HCT116 (cell line): ENCODE measurements around the gene C6orf132. TPM values are rescaled to one million over a fixed set of nuclear protein-coding genes. Genes with fewer than 3 reads are reported as not detected.

ENCODE experiments used
- ATAC-seq: fragments of 200-7000 bp; cut with Tn5 transposase; 2 replicates; pipeline ENCODE4 v1.9.1; 2020; ENCODE audit warnings: mild to moderate bottlenecking, moderate library complexity
- BruUV-seq: library from RNA; stranded (reverse); fragments of 400-500 nt; replicated peaks from 2 replicates; lab custom pipeline; 2021; lab: Mats Ljungman, UMichigan
- CTCF ChIA-PET: fragments of 300-600 bp; sonication (Branson Sonifier 250); formaldehyde crosslinking; loops from one replicate; lab custom pipeline; 2021; ENCODE audit warnings: antibody characterized with exemption; lab: Charles Lee
- POLR2A ChIA-PET: fragments of 300-600, 350-600 bp; sonication (Branson Sonifier 250); formaldehyde crosslinking; loops from one replicate; lab custom pipeline; 2021; ENCODE audit warnings: antibody characterized with exemption; lab: Charles Lee
- RAD21 ChIA-PET, 2 experiments: fragments of 300-600 bp; sonication (Branson Sonifier 250); formaldehyde crosslinking; loops; one replicate each; lab custom pipeline; 2023; ENCODE audit warnings: low total read pairs in 2 of 2; ENCODE audit not compliant: uncharacterized antibody in 2 of 2, unreplicated experiment in 2 of 2, low non-redundant PET in 1 of 2; lab: Charles Lee
- DNase-seq: peaks from one replicate; pipeline ENCODE4 v3.0.0-alpha.2; 2010; ENCODE audit warnings: low read depth, low spot score
- H2AFZ ChIP-seq: fragments of 200-600 bp; shearing (Covaris generic), sonication (generic); 2 replicates; pipeline ENCODE4 v1.6.1; 2017; ENCODE audit warnings: low read depth, mixed run types, mixed read lengths, antibody characterized with exemption, low read length; ENCODE audit not compliant: poor library complexity, severe bottlenecking
- H3K27ac ChIP-seq: 2 replicates; pipeline ENCODE4 v1.5.1; 2012; ENCODE audit warnings: low read depth, low read length
- H3K27me3 ChIP-seq: fragments of 200-600 bp; sonication (generic); 2 replicates; pipeline ENCODE4 v1.6.1; 2016; ENCODE audit warnings: mixed run types, low read length, mixed read lengths; ENCODE audit not compliant: insufficient read depth
- H3K36me3 ChIP-seq, 2 experiments: fragments of 200-500 bp in 1 of 2; fragments of 200-600 bp in 1 of 2; sonication (Bioruptor generic) in 1 of 2; sonication (generic) in 1 of 2; 2 replicates each; pipeline versions ENCODE4 v1.5.1 to v1.6.1; 2014 to 2016; ENCODE audit warnings: low read length in 2 of 2, inconsistent platforms in 1 of 2, mixed read lengths in 1 of 2, mixed run types in 1 of 2; ENCODE audit not compliant: insufficient read depth in 2 of 2, control insufficient read depth in 1 of 2
- H3K4me1 ChIP-seq, 2 experiments: fragments of 200-600 bp in 1 of 2; sonication (generic) in 1 of 2; 2 replicates each; pipeline versions ENCODE4 v1.5.1 to v1.6.1; 2012 to 2017; ENCODE audit warnings: low read length in 2 of 2, inconsistent platforms in 1 of 2, mild to moderate bottlenecking in 1 of 2, mixed read lengths in 1 of 2, mixed run types in 1 of 2, moderate library complexity in 1 of 2; ENCODE audit not compliant: insufficient read depth in 2 of 2, control insufficient read depth in 1 of 2
- H3K4me2 ChIP-seq: fragments of 200-600 bp; sonication (generic); 2 replicates; pipeline ENCODE4 v1.6.1; 2017; ENCODE audit warnings: mixed run types, low read length, mixed read lengths
- H3K4me3 ChIP-seq, 2 experiments: fragments of 200-600 bp in 1 of 2; sonication (generic) in 1 of 2; replicated peaks in 1 of 2; 2 replicates each; pipeline ENCODE4 v1.5.1; 2011 to 2016; ENCODE audit warnings: low read length in 2 of 2, control low read depth in 1 of 2, low read depth in 1 of 2, mild to moderate bottlenecking in 1 of 2, mixed read lengths in 1 of 2, mixed run types in 1 of 2
- H3K79me2 ChIP-seq: fragments of 200-600 bp; sonication (generic); 2 replicates; pipeline ENCODE4 v1.6.1; 2017; ENCODE audit warnings: mild to moderate bottlenecking, mixed run types, low read length, moderate library complexity, mixed read lengths; ENCODE audit not compliant: insufficient read depth
- H3K9ac ChIP-seq: fragments of 200-600 bp; sonication (generic); 2 replicates; pipeline ENCODE4 v1.6.1; 2016; ENCODE audit warnings: low read length, mixed read lengths
- H3K9me2 ChIP-seq: fragments of 200-600 bp; sonication (generic), shearing (Covaris generic); 2 replicates; pipeline ENCODE4 v1.6.1; 2017; ENCODE audit warnings: mixed run types, mild to moderate bottlenecking, moderate library complexity; ENCODE audit not compliant: insufficient read depth
- H3K9me3 ChIP-seq, 2 experiments: fragments of 200-500 bp in 1 of 2; fragments of 200-600 bp in 1 of 2; sonication (Bioruptor generic) in 1 of 2; sonication (generic) in 1 of 2; 2 replicates each; pipeline ENCODE4 v1.6.1; 2014 to 2017; ENCODE audit warnings: low read length in 2 of 2, mixed read lengths in 2 of 2, inconsistent platforms in 1 of 2, low read depth in 1 of 2, mild to moderate bottlenecking in 1 of 2, mixed run types in 1 of 2, moderate library complexity in 1 of 2; ENCODE audit not compliant: control insufficient read depth in 1 of 2, insufficient read depth in 1 of 2
- H4K20me1 ChIP-seq: fragments of 200-600 bp; sonication (generic), shearing (Covaris generic); 2 replicates; pipeline ENCODE4 v1.6.1; 2017; ENCODE audit warnings: mixed run types, mild to moderate bottlenecking, moderate library complexity; ENCODE audit not compliant: insufficient read depth
- ATF3 ChIP-seq: IDR thresholded peaks from 2 replicates; pipeline ENCODE4 v1.6.1; 2012
- CBX3 ChIP-seq: IDR thresholded peaks from 2 replicates; pipeline ENCODE4 v1.6.1; 2012; ENCODE audit warnings: low read depth
- CEBPB ChIP-seq: IDR thresholded peaks from 2 replicates; pipeline ENCODE4 v1.6.1; 2012; ENCODE audit warnings: low read depth
- CTCF ChIP-seq, 3 experiments: fragments of 200-600 bp in 1 of 3; sonication (generic) in 1 of 3; IDR thresholded peaks in 2 of 3; conservative IDR thresholded peaks in 1 of 3; 2 replicates each; pipeline ENCODE4 v1.5.1; 2012 to 2017; ENCODE audit warnings: low read depth in 2 of 3, low read length in 2 of 3, antibody characterized with exemption in 1 of 3, borderline replicate concordance in 1 of 3, control low read depth in 1 of 3, mild to moderate bottlenecking in 1 of 3, mixed read lengths in 1 of 3, mixed run types in 1 of 3, moderate library complexity in 1 of 3; ENCODE audit not compliant: insufficient read depth in 1 of 3
- ELF1 ChIP-seq: IDR thresholded peaks from 2 replicates; pipeline ENCODE4 v1.6.1; 2012; ENCODE audit warnings: low read depth, borderline replicate concordance
- EZH2 ChIP-seq: fragments of 200-600 bp; sonication (generic); IDR thresholded peaks from 2 replicates; pipeline ENCODE4 v1.6.1; 2017; ENCODE audit warnings: antibody characterized with exemption, mixed run types
- EZH2phosphoT487 ChIP-seq: fragments of 200-600 bp; IDR thresholded peaks from 2 replicates; pipeline ENCODE4 v1.6.1; 2018; ENCODE audit warnings: antibody characterized with exemption, borderline replicate concordance
- FOSL1 ChIP-seq: IDR thresholded peaks from 2 replicates; pipeline ENCODE4 v1.6.1; 2012; ENCODE audit warnings: low read depth
- JUND ChIP-seq: IDR thresholded peaks from 2 replicates; pipeline ENCODE4 v1.6.1; 2012
- MAX ChIP-seq: IDR thresholded peaks from 2 replicates; pipeline ENCODE4 v1.6.1; 2012
- POLR2A ChIP-seq: IDR thresholded peaks from 2 replicates; pipeline ENCODE4 v1.7.0; 2011; ENCODE audit warnings: borderline replicate concordance; ENCODE audit not compliant: insufficient read depth, insufficient read length; ENCODE audit errors: extremely low read depth
- POLR2AphosphoS5 ChIP-seq: IDR thresholded peaks from 2 replicates; pipeline ENCODE4 v1.6.1; 2011; ENCODE audit warnings: mild to moderate bottlenecking, low read depth, low read length, moderate library complexity
- RAD21 ChIP-seq: IDR thresholded peaks from 2 replicates; pipeline ENCODE4 v1.6.1; 2012; ENCODE audit warnings: low read depth, mild to moderate bottlenecking
- SIN3A ChIP-seq: IDR thresholded peaks from 2 replicates; pipeline ENCODE4 v1.6.1; 2012; ENCODE audit warnings: low read depth
- SP1 ChIP-seq: IDR thresholded peaks from 2 replicates; pipeline ENCODE4 v1.6.1; 2012; ENCODE audit warnings: low read depth
- SRF ChIP-seq: IDR thresholded peaks from 2 replicates; pipeline ENCODE4 v1.6.1; 2012; ENCODE audit warnings: low read depth
- TCF7L2 ChIP-seq: IDR thresholded peaks from 2 replicates; pipeline ENCODE4 v1.7.0; 2011; ENCODE audit warnings: borderline replicate concordance, inconsistent platforms; ENCODE audit not compliant: insufficient read depth, insufficient read length; ENCODE audit errors: extremely low read depth
- YY1 ChIP-seq: IDR thresholded peaks from 2 replicates; pipeline ENCODE4 v1.6.1; 2011; ENCODE audit warnings: low read length, low read depth, moderate library complexity, mild to moderate bottlenecking; ENCODE audit not compliant: insufficient replicate concordance; ENCODE audit errors: extremely low read depth
- ZBTB33 ChIP-seq: IDR thresholded peaks from 2 replicates; pipeline ENCODE4 v1.6.1; 2011; ENCODE audit warnings: mild to moderate bottlenecking, low read length, moderate library complexity; ENCODE audit not compliant: insufficient replicate concordance; ENCODE audit errors: extremely low read depth
- ZFX ChIP-seq: fragments of 450-650 bp; IDR thresholded peaks from 2 replicates; pipeline ENCODE4 v1.6.1; 2017
- intact Hi-C: fragments of 100-400 bp; cut with micrococcal nuclease; formaldehyde crosslinking; loops from 2 replicates; pipeline ENCODE4 v1.10.0; 2022
- total RNA-seq: library from RNA; stranded (reverse); gene quantifications from one replicate; pipeline ENCODE4 v1.2.1, GENCODE V29; 2021; ENCODE audit not compliant: unreplicated experiment

Gene C6orf132
- total RNA-seq, 1 experiment from 2014 or later: 18.9 TPM

- POLR2A ChIA-PET: interaction anchor here (0.5 kb wide), 1 partner anchor 28 kb away, joined by 3 read pairs; no protein-coding TSS in a partner anchor
Measured at GRCh38 chr6:42163981-42164380, 21.6 kb upstream of the C6orf132 start.

More at GRCh38 chr6:42163981-42164380, 21.6 kb upstream of the C6orf132 start:
- Histone ChIP-seq H3K9ac (no peak overlapping the region), H3K27ac (no peak overlapping the region), H3K4me2 (no peak overlapping the region), H3K36me3 (no peaks in the 10 kb centered on the region), H3K79me2 (no peaks in the 10 kb centered on the region), H3K4me1 (peaks cover 3 to 13% of the 10 kb centered on the region in 2 experiments; a peak in 3 of 4 replicates), H4K20me1 (no peaks in the 10 kb centered on the region), H3K27me3 (no peaks in the 10 kb centered on the region), H2AFZ (no peak overlapping the region), H3K9me3 (no peaks in the 10 kb centered on the region), H3K4me3 (no peak overlapping the region), H3K9me2 (no peaks in the 10 kb centered on the region)
- no TSS peak for BruUV-seq
- ChIA-PET RAD21 (no interaction called here), CTCF (no interaction called here)
- no peak for ATAC-seq
- DNase-seq: no peak
- intact Hi-C loops: loop anchor here (10.0 kb wide), 1 partner anchor 379 kb away; the partner anchor contains the start of genes PRICKLE4 and TOMM6
- no peak for TF ChIP-seq EZH2phosphoT487
- TF ChIP-seq CTCF (IDR thresholded peaks at IDR 0.05 in 2 of 3, conservative IDR thresholded peaks at IDR 0.05 in 1 of 3; ENCODE audit: borderline replicate concordance in 1 of 3, insufficient read depth in 1 of 3, low read depth in 2 of 3, low read length in 2 of 3): no peak
- TF ChIP-seq CBX3: no peak
- no peak for TF ChIP-seq POLR2AphosphoS5
- TF ChIP-seq CEBPB: no peak
- no peak for TF ChIP-seq TCF7L2
- TF ChIP-seq RAD21: no peak
- no peak for TF ChIP-seq SP1
- TF ChIP-seq YY1: no peak
- no peak for TF ChIP-seq JUND
- no peak for TF ChIP-seq SIN3A
- TF ChIP-seq EZH2: no peak
- TF ChIP-seq MAX: no peak
- TF ChIP-seq ELF1: no peak
- no peak for TF ChIP-seq ATF3
- no peak for TF ChIP-seq FOSL1
- no peak for TF ChIP-seq SRF
- no peak for TF ChIP-seq ZFX
- TF ChIP-seq ZBTB33: no peak
- no peak for TF ChIP-seq POLR2A
